IMR-90 (cell line): Measurements from ENCODE around the gene MB21D2. TPM values are rescaled to one million over a fixed set of nuclear protein-coding genes. Genes with fewer than 3 reads are reported as not detected.

Experiments used
- ATAC-seq: fragments of 200-7000 bp; cut with Tn5 transposase; 2 replicates; pipeline ENCODE4 v1.9.1; 2020; ENCODE audit warnings: low read depth, mild to moderate bottlenecking, moderate library complexity
- BruUV-seq: library from RNA; stranded (reverse); fragments of 400-500 nt; replicated peaks from 2 replicates; lab custom pipeline; 2021; lab: Mats Ljungman, UMichigan
- CTCF ChIA-PET: fragments of 300-600 bp; formaldehyde crosslinking; extraction: SDS; loops from one replicate; lab custom pipeline; 2021; ENCODE audit warnings: antibody characterized with exemption; lab: Yijun Ruan, JAX
- POLR2A ChIA-PET: fragments of 300-600 bp; sonication (Branson Sonifier 250); formaldehyde crosslinking; loops from one replicate; lab custom pipeline; 2022; ENCODE audit warnings: antibody characterized with exemption; ENCODE audit not compliant: unreplicated experiment; lab: Charles Lee
- DNase-seq: peaks from one replicate; pipeline ENCODE4 v3.0.0; 2013
- H2AFZ ChIP-seq: replicated peaks from 2 replicates; pipeline ENCODE3; 2013; ENCODE audit warnings: low read length, mild to moderate bottlenecking; ENCODE audit not compliant: poor library complexity
- H2AK5ac ChIP-seq: 2 replicates; pipeline ENCODE4 v1.6.1; 2013; ENCODE audit warnings: low read depth, low read length, inconsistent platforms
- H2AK9ac ChIP-seq: replicated peaks from 2 replicates; pipeline ENCODE3; 2013; ENCODE audit warnings: mild to moderate bottlenecking, low read depth, low read length, moderate library complexity; ENCODE audit not compliant: poor library complexity
- H2BK120ac ChIP-seq: 2 replicates; pipeline ENCODE4 v1.6.1; 2013; ENCODE audit warnings: low read depth, low read length, inconsistent platforms
- H2BK15ac ChIP-seq: 3 replicates; pipeline ENCODE4 v1.6.1; 2013; ENCODE audit warnings: low read depth, low read length, inconsistent platforms
- H2BK20ac ChIP-seq: 2 replicates; pipeline ENCODE4 v1.6.1; 2013; ENCODE audit warnings: low read depth, mild to moderate bottlenecking, inconsistent platforms, low read length, moderate library complexity
- H2BK5ac ChIP-seq: 2 replicates; pipeline ENCODE4 v1.6.1; 2013; ENCODE audit warnings: mild to moderate bottlenecking, low read depth, low read length, inconsistent platforms; ENCODE audit not compliant: poor library complexity, severe bottlenecking
- H3K14ac ChIP-seq: replicated peaks from 2 replicates; pipeline ENCODE4 v1.6.1; 2013; ENCODE audit warnings: low read depth, low read length, inconsistent platforms
- H3K18ac ChIP-seq: 2 replicates; pipeline ENCODE4 v1.6.1; 2013; ENCODE audit warnings: low read depth, low read length, control low read depth
- H3K23ac ChIP-seq: 2 replicates; pipeline ENCODE4 v1.6.1; 2013; ENCODE audit warnings: low read depth, low read length, inconsistent platforms
- H3K27ac ChIP-seq: 2 replicates; pipeline ENCODE4 v1.5.1; 2013; ENCODE audit warnings: mild to moderate bottlenecking, control low read depth, low read length; ENCODE audit not compliant: insufficient read depth
- H3K27me3 ChIP-seq: 2 replicates; pipeline ENCODE4 v1.6.1; 2013; ENCODE audit warnings: low read length; ENCODE audit not compliant: control insufficient read depth, insufficient read depth
- H3K36me3 ChIP-seq: 2 replicates; pipeline ENCODE4 v1.6.1; 2013; ENCODE audit warnings: low read length, mixed read lengths; ENCODE audit not compliant: control insufficient read depth, insufficient read depth
- H3K4ac ChIP-seq: 2 replicates; pipeline ENCODE4 v1.6.1; 2013; ENCODE audit warnings: low read depth, low read length, inconsistent platforms
- H3K4me1 ChIP-seq: 2 replicates; pipeline ENCODE4 v1.6.1; 2013; ENCODE audit warnings: low read length, mixed read lengths; ENCODE audit not compliant: control insufficient read depth, insufficient read depth
- H3K4me2 ChIP-seq: 2 replicates; pipeline ENCODE4 v1.6.1; 2013; ENCODE audit warnings: low read depth, mild to moderate bottlenecking, control low read depth, low read length, moderate library complexity
- H3K4me3 ChIP-seq: 2 replicates; pipeline ENCODE4 v1.5.1; 2013; ENCODE audit warnings: low read depth, mild to moderate bottlenecking, control low read depth, low read length, moderate library complexity; ENCODE audit not compliant: insufficient read depth
- H3K56ac ChIP-seq: 2 replicates; pipeline ENCODE4 v1.6.1; 2013; ENCODE audit warnings: low read length, inconsistent platforms; ENCODE audit not compliant: insufficient read depth; ENCODE audit errors: extremely low read depth
- H3K79me1 ChIP-seq, 2 experiments: 2 replicates each; pipeline ENCODE4 v1.6.1; 2013; ENCODE audit warnings: low read length in 2 of 2, inconsistent platforms in 1 of 2, low read depth in 1 of 2
- H3K9ac ChIP-seq: 2 replicates; pipeline ENCODE4 v1.6.1; 2013; ENCODE audit warnings: low read depth, low read length, control low read depth
- H3K9me1 ChIP-seq: 2 replicates; pipeline ENCODE4 v1.6.1; 2013; ENCODE audit warnings: low read length, inconsistent platforms; ENCODE audit not compliant: insufficient read depth
- H3K9me3 ChIP-seq: 2 replicates; pipeline ENCODE4 v1.6.1; 2013; ENCODE audit warnings: low read length; ENCODE audit not compliant: control insufficient read depth, insufficient read depth
- H4K20me1 ChIP-seq: 2 replicates; pipeline ENCODE4 v1.6.1; 2013; ENCODE audit warnings: low read length, inconsistent platforms; ENCODE audit not compliant: insufficient read depth
- H4K5ac ChIP-seq: 2 replicates; pipeline ENCODE4 v1.6.1; 2013; ENCODE audit warnings: mild to moderate bottlenecking, low read depth, low read length, control low read depth
- H4K8ac ChIP-seq, 2 experiments: 2 replicates each; pipeline ENCODE4 v1.6.1; 2013; ENCODE audit warnings: low read depth in 2 of 2, low read length in 2 of 2, control low read depth in 1 of 2, inconsistent platforms in 1 of 2
- H4K91ac ChIP-seq: 2 replicates; pipeline ENCODE4 v1.6.1; 2013; ENCODE audit warnings: low read depth, low read length, inconsistent platforms; ENCODE audit not compliant: insufficient read depth
- BHLHE40 ChIP-seq: fragments of 150-350 bp; IDR thresholded peaks from 2 replicates; pipeline ENCODE4 v1.6.1; 2016; ENCODE audit warnings: mild to moderate bottlenecking, low read depth, low read length
- CEBPB ChIP-seq: IDR thresholded peaks from 2 replicates; pipeline ENCODE4 v1.6.1; 2012; ENCODE audit warnings: low read depth, low read length, improper control_type of control experiment
- CHD1 ChIP-seq: IDR thresholded peaks from 2 replicates; pipeline ENCODE4 v1.6.1; 2012; ENCODE audit warnings: low read depth, low read length, improper control_type of control experiment
- MAFK ChIP-seq: IDR thresholded peaks from 2 replicates; pipeline ENCODE4 v1.6.1; 2012; ENCODE audit warnings: low read depth, low read length, improper control_type of control experiment
- MAZ ChIP-seq: IDR thresholded peaks from 2 replicates; pipeline ENCODE4 v1.6.1; 2012; ENCODE audit warnings: low read depth, mild to moderate bottlenecking, low read length, improper control_type of control experiment, moderate library complexity, borderline replicate concordance
- MXI1 ChIP-seq: IDR thresholded peaks from 2 replicates; pipeline ENCODE4 v1.6.1; 2012; ENCODE audit warnings: low read depth, mild to moderate bottlenecking, low read length, moderate library complexity, borderline replicate concordance
- NFE2L2 ChIP-seq: fragments of 150-350 bp; IDR thresholded peaks from 2 replicates; pipeline ENCODE4 v1.6.1; 2016; ENCODE audit warnings: low read depth, mild to moderate bottlenecking, low read length
- POLR2A ChIP-seq: IDR thresholded peaks from 2 replicates; pipeline ENCODE4 v1.6.1; 2012; ENCODE audit warnings: mild to moderate bottlenecking, low read depth, low read length
- RAD21 ChIP-seq: IDR thresholded peaks from 2 replicates; pipeline ENCODE4 v1.6.1; 2012; ENCODE audit warnings: low read length, improper control_type of control experiment
- RFX5 ChIP-seq: IDR thresholded peaks from 2 replicates; pipeline ENCODE4 v1.8.0; 2012; ENCODE audit warnings: low read depth, mild to moderate bottlenecking, low read length, moderate library complexity
- WGBS, 2 experiments: methylation state at CpG; one replicate each; pipeline versions ENCODE4 v1.1.5 to v1.1.7; 2013; ENCODE audit warnings: missing lambda C conversion rate in 2 of 2; ENCODE audit not compliant: insufficient read length in 1 of 2; ENCODE audit errors: extremely low coverage in 2 of 2; 5-methylcytosine and 5-hydroxymethylcytosine counted together
- dilution Hi-C: fragments of 300-500 bp; cut with HindIII; formaldehyde crosslinking; loops from one replicate; pipeline ENCODE4 v1.14.3; 2018; ENCODE audit warnings: low sequenced_read_pairs; ENCODE audit not compliant: unreplicated experiment
- in situ Hi-C: fragments of 300-500 bp; cut with MboI; formaldehyde crosslinking; loops from 3 replicates; pipeline ENCODE4 v1.14.3; 2019; ENCODE audit warnings: low sequenced_read_pairs, inconsistent platforms, mixed read lengths
- intact Hi-C: fragments of 100-400 bp; cut with micrococcal nuclease; formaldehyde crosslinking; loops from 2 replicates; pipeline ENCODE4 v1.10.0; 2022
- polyA plus RNA-seq, 3 experiments: library from polyadenylated mRNA; depleted of rRNA; stranded (reverse); fragments of >200 nt; gene quantifications; 2 replicates each; pipeline ENCODE4 v1.2.3, GENCODE V29; 2012; ENCODE audit warnings: low replicate concordance in 1 of 3
- total RNA-seq: library from RNA; depleted of rRNA; stranded (reverse); fragments of >200 nt; gene quantifications from 2 replicates; pipeline ENCODE4 v1.2.3, GENCODE V29; 2012
- TF ChIP-seq, protein P1 (sequence below): conservative IDR thresholded peaks from 2 replicates; pipeline ENCODE4 v1.5.1; 2012; ENCODE audit warnings: mild to moderate bottlenecking, low read depth, low read length, improper control_type of control experiment
- TF ChIP-seq, protein P2 (sequence below): fragments of 150-350 bp; IDR thresholded peaks from 2 replicates; pipeline ENCODE4 v1.6.1; 2017; ENCODE audit warnings: mild to moderate bottlenecking, antibody characterized with exemption, low read length, low read depth
- TF ChIP-seq, protein P3 (sequence below): fragments of 150-350 bp; IDR thresholded peaks from 2 replicates; pipeline ENCODE4 v1.6.1; 2016; ENCODE audit warnings: low read depth, mild to moderate bottlenecking, low read length, moderate library complexity, borderline replicate concordance

Gene MB21D2
- total and polyA plus RNA-seq, 2 of the 4 experiments (the other 2 are of a cell fraction) = 13.6 to 44.8 TPM

DNA sequence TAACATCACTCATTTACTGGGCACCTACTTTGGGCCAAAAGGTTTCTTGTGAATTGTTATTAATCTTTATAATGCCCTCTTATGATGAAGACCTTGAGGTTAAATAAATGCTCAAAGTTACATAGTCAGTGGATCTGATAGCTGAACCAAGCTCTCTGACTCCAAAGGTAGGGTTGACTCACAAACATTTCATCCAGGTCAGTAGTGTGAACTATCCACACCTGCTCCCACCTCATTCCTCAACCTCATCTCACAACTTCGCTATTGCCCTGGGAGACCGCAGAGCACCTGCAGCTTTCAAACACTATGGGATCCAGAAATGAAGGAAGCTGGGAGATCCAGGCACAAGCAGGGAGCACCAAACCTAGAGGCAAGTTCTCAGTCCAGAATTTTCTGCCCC is 96.5 kb downstream of the MB21D2 start:
- dilution Hi-C loops = no loop called here

More for the DNA sequence above, 96.5 kb downstream of the MB21D2 start:
- Histone ChIP-seq H3K79me1 (peaks cover 32 to 67% of the 10 kb centered on the region in 2 experiments), H2BK20ac (no peak overlapping the region), H3K14ac (no peak overlapping the region), H3K18ac (no peak overlapping the region), H3K36me3 (no peaks in the 10 kb centered on the region), H2AFZ (no peak overlapping the region), H4K91ac (no peak overlapping the region), H3K4me2 (no peak overlapping the region), H3K27ac (no peak overlapping the region), H3K4me1 (peaks cover 27% of the 10 kb centered on the region), H2AK9ac (no peak overlapping the region), H3K23ac (no peak overlapping the region), H3K9me3 (no peaks in the 10 kb centered on the region), H2BK5ac (no peak overlapping the region), H3K27me3 (no peaks in the 10 kb centered on the region), H2BK15ac (no peak overlapping the region), H3K56ac (no peak overlapping the region), H4K5ac (no peak overlapping the region), H2AK5ac (no peak overlapping the region), H3K4me3 (no peak overlapping the region), H4K20me1 (no peaks in the 10 kb centered on the region; the same call in 1 of the 2 replicates), H3K4ac (no peak overlapping the region), H3K9me1 (peaks cover 10% of the 10 kb centered on the region), H2BK120ac (no peak overlapping the region), H3K9ac (no peak overlapping the region), H4K8ac (no peak overlapping the region)
- no CpG with 5 or more reads among the region's 2 CpGs for WGBS, 2 experiments
- no peak for DNase-seq
- POLR2A ChIA-PET = no interaction called here
- intact Hi-C loops (no loop called here), in situ Hi-C loops (no loop called here)
- TF ChIP-seq RAD21 (no peak), MAFK (no peak), MXI1 (no peak), POLR2A (no peak), MAZ (no peak), RFX5 (no peak), BHLHE40 (no peak), CHD1 (no peak), CEBPB (no peak), NFE2L2 (no peak)
- TF ChIP-seq, protein P1, sequence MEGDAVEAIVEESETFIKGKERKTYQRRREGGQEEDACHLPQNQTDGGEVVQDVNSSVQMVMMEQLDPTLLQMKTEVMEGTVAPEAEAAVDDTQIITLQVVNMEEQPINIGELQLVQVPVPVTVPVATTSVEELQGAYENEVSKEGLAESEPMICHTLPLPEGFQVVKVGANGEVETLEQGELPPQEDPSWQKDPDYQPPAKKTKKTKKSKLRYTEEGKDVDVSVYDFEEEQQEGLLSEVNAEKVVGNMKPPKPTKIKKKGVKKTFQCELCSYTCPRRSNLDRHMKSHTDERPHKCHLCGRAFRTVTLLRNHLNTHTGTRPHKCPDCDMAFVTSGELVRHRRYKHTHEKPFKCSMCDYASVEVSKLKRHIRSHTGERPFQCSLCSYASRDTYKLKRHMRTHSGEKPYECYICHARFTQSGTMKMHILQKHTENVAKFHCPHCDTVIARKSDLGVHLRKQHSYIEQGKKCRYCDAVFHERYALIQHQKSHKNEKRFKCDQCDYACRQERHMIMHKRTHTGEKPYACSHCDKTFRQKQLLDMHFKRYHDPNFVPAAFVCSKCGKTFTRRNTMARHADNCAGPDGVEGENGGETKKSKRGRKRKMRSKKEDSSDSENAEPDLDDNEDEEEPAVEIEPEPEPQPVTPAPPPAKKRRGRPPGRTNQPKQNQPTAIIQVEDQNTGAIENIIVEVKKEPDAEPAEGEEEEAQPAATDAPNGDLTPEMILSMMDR = no peak
- TF ChIP-seq, protein P2, sequence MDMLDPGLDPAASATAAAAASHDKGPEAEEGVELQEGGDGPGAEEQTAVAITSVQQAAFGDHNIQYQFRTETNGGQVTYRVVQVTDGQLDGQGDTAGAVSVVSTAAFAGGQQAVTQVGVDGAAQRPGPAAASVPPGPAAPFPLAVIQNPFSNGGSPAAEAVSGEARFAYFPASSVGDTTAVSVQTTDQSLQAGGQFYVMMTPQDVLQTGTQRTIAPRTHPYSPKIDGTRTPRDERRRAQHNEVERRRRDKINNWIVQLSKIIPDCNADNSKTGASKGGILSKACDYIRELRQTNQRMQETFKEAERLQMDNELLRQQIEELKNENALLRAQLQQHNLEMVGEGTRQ = no peak
- TF ChIP-seq, protein P3, sequence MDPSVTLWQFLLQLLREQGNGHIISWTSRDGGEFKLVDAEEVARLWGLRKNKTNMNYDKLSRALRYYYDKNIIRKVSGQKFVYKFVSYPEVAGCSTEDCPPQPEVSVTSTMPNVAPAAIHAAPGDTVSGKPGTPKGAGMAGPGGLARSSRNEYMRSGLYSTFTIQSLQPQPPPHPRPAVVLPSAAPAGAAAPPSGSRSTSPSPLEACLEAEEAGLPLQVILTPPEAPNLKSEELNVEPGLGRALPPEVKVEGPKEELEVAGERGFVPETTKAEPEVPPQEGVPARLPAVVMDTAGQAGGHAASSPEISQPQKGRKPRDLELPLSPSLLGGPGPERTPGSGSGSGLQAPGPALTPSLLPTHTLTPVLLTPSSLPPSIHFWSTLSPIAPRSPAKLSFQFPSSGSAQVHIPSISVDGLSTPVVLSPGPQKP = no peak
- no TSS peak for BruUV-seq
- no peak for ATAC-seq
- CTCF ChIA-PET = no interaction called here
